ENCODE results near the gene ZRANB3. TPM values are rescaled to one million over a fixed set of nuclear protein-coding genes. Genes with fewer than 3 reads are reported as not detected.

Gene ZRANB3
- total and polyA plus RNA-seq, 2 of the 13 experiments (the other 11 are each of a cell fraction or from before 2014, with no cell fraction given), result 5.8 to 25.2 TPM

DNA sequence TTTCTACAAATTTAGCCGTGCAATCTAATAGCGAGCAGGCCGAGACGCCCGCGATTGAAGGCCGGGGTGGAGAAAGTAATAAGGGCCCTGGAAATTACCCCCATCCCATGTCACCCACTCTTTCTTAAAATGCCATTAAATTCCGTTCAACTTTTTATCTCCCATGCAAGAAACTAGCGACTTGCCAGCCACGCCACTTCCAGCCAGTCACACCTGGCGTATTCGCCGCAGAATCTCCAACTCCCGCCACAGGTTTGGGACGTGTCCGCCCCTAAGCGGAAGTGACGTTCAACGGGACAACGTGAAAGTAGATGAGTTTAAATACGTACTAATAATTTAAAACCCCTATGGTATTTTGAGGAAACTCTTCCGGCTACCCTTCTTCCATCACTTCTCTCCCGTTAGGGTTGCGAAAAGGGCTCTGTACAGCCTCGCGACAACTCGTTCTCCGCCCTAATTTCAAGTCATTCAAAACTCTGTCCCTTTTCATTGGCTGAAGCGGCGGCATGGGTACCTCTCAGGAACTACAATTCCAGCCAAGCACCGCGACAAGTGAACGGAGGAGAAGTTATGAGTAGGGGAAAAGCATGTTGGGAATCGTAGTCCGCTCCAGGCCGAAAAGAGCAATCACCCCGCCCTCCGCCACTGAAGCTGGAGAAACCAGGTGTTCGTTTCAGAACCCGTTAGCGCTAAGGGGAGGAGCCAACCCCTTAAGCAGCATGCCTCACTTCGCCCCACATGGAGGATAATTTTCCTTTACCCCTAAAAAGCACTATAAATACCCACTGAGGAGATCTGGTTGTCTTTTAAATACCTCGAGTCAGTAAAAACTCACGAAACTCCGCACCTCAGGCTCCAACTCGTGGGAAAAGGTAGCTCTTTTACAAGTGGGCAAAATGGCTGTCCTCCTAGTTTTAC, at the start of gene ZRANB3 (continued):
- TF ChIP-seq HBP1 (CRISPR knock-in tag; IDR thresholded peaks at IDR 0.05; ENCODE audit: low read depth) (peak; percentile 71), HNRNPL (IDR thresholded peaks at IDR 0.05; ENCODE audit: low read depth, low read length) (no peak), TSC22D2 (CRISPR knock-in tag; IDR thresholded peaks at IDR 0.05; ENCODE audit: borderline replicate concordance) (peak; percentile 4; the same call in 1 of the 2 replicates), ZNF224 (CRISPR knock-in tag; IDR thresholded peaks at IDR 0.05) (peak; percentile 75; the same call in 1 of the 2 replicates), USF2 (IDR thresholded peaks at IDR 0.05; ENCODE audit: low read depth, low read length) (0 out of 2 replicates have a peak, but pooled peaks have one; percentile 13), USF2 (CRISPR knock-in tag; IDR thresholded peaks at IDR 0.05; ENCODE audit: borderline replicate concordance) (no peak), ZNF441 (CRISPR knock-in tag; IDR thresholded peaks at IDR 0.05; ENCODE audit: borderline replicate concordance) (no peak), ZNF724P (CRISPR knock-in tag; IDR thresholded peaks at IDR 0.05; ENCODE audit: borderline replicate concordance) (0 out of 2 replicates have a peak, but pooled peaks have one; percentile 14), GTF3A (CRISPR knock-in tag; conservative IDR thresholded peaks at IDR 0.05) (no peak), ZSCAN5A (CRISPR knock-in tag; IDR thresholded peaks at IDR 0.05; ENCODE audit: borderline replicate concordance) (peak; percentile 49; the same call in 1 of the 2 replicates), ZNF761 (CRISPR knock-in tag; conservative IDR thresholded peaks at IDR 0.05) (0 out of 2 replicates have a peak, but pooled peaks have one; percentile 46), KMT2A (CRISPR knock-in tag; IDR thresholded peaks at IDR 0.05) (peak; percentile 52), MATR3 (CRISPR knock-in tag; IDR thresholded peaks at IDR 0.05) (no peak), NCOR1 (IDR thresholded peaks at IDR 0.05; ENCODE audit: borderline replicate concordance, low read length) (no peak), ZNF777 (CRISPR knock-in tag; IDR thresholded peaks at IDR 0.05) (0 out of 2 replicates have a peak, but pooled peaks have one; percentile 11), HES4 (CRISPR knock-in tag; IDR thresholded peaks at IDR 0.05; ENCODE audit: borderline replicate concordance) (no peak), SRSF1 (optimal IDR thresholded peaks at IDR 0.05; ENCODE audit: low read depth, low read length) (no peak), ATF4 (CRISPR knock-in tag; IDR thresholded peaks at IDR 0.05) (peak in 1 of 2 experiments; percentile 42; a peak in 1 of 4 replicates)
- TF ChIP-seq, protein P1, sequence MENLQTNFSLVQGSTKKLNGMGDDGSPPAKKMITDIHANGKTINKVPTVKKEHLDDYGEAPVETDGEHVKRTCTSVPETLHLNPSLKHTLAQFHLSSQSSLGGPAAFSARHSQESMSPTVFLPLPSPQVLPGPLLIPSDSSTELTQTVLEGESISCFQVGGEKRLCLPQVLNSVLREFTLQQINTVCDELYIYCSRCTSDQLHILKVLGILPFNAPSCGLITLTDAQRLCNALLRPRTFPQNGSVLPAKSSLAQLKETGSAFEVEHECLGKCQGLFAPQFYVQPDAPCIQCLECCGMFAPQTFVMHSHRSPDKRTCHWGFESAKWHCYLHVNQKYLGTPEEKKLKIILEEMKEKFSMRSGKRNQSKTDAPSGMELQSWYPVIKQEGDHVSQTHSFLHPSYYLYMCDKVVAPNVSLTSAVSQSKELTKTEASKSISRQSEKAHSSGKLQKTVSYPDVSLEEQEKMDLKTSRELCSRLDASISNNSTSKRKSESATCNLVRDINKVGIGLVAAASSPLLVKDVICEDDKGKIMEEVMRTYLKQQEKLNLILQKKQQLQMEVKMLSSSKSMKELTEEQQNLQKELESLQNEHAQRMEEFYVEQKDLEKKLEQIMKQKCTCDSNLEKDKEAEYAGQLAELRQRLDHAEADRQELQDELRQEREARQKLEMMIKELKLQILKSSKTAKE (CRISPR knock-in tag; IDR thresholded peaks at IDR 0.05; ENCODE audit: borderline replicate concordance), result peak; percentile 26; the same call in 1 of the 2 replicates

Measured in HepG2 (cell line).